GM18909 (cell line): ENCODE results near the gene SLC38A10.
A peak's percentile ranks its signal among the peaks of the same experiment; 100 is the strongest.
"Not testable (repeated sequence)": the region's sequence is repeated elsewhere in the genome, so short reads cannot be mapped to it uniquely, and the experiment has no call there.

Experiments
- ATAC-seq: cut with Tn5 transposase; IDR thresholded peaks from one replicate; pipeline ENCODE4 v1.9.1; 2021; ENCODE audit warnings: mild to moderate bottlenecking; ENCODE audit not compliant: unreplicated experiment, poor library complexity

Gene SLC38A10

DNA sequence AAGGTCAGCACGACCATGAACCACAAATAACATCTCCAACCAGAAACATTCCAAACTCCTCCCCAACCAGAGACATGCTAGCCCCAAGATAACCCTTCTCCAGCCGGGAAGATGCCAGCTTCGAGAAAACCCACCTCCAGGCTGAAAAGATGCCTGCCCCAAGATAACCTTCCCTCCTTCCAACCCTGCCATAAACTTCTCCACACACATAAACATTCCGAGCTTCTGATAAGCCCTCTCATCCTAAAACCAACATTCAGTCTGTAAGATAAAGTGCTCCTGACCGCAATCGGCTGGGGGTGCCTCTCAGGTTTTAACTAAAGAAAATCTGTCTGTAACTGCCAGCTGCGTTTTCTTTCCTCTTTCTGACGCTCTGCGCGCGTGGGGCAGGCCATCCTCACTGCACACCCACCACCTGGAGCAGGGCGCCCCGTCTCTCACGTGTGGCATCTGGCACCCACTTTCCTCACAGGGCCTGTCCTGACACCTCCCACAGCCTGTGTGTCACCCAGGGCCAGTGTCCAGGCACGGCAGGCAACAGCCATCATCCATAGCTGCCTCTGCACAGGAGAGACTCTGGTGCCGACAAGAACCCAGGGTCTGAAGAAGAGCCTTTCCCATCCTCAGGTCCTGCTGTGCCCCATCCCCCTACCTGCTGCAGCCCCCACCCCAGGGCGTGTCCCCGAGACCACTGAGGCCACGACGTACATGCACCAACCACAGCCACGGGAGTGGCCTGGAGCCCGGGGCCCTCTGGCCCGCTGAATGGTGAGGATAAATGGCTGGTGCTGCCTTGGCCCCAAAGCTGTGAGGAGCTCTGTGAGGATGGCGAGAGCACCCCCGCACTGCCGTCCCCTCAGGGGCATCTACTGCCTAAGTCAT lies 59.9 kb downstream of the SLC38A10 start:
- no peak for ATAC-seq

DNA sequence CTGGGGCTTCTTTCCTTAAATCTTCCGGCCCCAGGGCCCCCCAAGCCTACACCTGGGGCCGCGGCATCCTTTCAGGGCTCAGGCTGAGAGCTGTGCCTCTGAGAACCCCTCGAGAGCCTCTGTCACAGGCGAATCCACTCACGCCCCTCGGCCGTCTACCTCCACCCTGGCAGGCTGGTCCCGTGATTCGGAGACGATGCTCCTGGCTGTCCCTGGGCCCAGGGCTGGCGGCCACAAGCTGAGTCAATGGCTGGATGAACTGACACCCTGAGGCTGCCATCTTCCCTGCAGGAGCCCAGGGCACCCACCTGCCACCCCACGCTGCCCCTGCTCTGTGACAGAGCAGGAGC lies 60.6 kb downstream of the SLC38A10 start:
- ATAC-seq: no peak

DNA sequence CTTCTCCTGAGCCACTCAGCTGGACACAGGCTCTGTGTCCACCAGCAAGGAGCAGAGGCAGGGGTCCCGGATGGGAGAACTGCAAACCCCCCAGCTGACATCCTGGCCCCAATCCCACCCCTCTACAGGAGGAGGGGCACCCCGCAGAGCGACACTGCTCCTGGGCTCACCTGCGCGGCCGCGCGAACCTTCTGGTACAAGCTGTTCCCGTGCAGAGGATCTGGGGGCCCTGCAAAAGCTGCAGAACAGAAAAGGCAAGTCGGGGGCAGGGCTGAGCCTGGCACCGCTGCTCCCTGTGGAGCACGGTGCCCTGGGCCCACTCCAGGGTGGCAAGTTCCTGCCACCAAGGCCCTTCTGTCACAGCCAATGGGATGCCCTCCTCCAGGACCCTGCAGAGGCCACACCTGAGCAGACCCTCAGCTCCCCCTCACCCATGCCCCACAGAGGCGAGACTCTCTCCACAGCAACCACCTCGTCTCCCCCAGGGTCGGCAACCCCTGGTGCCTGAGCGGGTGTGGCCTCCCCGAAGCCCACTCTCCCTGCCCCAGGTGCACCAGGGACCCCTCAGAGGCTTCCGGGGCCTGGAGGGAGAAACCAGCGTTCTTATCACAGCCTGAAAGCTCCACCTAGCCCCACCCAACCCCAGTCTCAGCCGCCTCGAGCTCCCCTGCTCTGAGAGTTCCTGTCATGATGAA lies 61.1 kb downstream of the SLC38A10 start:
- ATAC-seq: no peak

DNA sequence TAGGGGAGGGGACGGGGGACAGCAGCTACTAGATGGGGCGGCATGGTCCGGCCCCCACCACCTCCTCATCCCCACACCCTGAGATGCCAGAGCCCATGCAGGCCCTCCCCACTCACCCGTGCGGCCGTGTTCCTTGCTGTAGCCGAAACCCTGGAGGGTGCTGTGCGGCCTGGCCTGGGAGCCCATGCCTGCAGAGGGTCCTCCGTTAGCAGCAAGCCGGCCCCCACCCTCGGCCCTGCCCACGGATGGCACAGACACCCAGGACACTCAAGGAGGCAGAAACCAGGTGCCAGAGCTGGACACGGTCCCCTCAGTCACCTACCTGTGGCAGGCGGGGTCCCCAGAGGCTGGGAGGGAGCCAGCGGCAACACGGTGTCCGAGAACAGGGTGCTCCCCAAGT lies 61.8 kb downstream of the SLC38A10 start:
- no peak for ATAC-seq

DNA sequence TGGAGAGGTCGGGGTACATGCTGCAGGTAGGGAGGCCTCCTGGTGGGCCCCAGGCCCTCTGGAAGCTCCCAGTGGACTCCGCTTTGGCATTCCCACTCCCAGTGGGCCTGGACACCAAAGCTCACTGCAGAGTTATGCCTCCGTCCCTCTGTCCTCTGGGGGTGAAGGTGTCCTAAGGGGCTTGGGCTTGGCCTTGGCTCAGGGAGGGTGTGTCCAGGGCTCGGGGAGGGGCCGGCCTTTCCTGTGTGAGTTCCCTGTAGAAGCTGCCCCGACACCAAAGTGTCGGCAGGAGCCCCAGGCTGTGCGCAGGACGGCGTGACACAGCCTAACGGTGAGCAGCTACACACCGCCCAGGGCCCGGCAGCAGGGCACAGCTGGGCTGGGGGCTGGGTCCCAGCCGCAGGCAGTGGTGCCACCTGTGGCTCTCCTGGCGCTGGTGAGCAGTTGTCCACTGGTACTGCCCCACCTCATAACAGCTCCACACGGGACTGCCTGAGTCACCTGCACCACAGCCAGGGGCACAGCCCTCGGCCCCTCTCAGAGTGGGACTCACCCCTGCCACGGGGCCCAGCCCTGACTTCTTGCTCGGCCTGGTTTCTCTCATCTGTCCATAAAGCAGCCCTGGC lies 62.4 kb downstream of the SLC38A10 start:
- no peak for ATAC-seq

DNA sequence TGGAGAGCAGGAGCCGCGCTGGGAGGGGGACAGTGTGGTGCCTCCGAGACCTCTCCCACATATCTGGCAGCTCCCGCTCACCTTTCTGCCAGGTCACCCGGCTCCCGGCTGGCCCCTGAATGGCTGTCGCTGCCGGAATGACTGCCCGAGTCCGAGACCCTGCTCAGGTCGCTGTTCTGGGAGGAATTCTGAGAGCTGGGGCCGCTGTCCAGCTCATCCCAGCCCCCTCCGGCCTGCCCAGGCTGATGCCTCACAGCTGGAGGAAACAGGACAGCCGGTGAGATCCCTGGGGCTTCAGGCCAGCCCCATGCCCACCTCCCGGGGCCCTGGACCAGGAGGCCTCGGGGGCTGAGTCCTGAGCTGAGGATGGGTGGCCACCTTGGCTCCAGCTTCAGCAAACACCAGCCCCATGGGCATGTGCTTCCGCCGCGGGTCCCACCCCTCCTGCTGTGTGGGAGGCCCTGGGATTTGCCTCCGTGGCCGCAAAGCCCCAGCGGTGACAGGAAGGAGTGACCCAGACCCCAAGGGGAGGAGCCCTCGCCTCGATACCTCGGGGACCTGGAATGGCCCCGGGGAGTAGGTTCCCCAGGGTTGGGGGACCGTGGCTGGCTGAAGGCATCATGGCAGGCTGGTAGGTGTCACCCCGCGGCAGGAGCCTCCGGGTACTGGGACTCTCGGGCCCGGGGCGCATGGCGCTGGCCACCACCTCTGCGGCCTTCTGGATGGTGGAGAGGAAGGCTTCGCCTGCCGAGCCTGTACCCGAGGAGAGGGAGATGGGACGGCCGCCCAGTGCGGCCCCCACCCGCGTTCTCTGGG lies 63.1 kb downstream of the SLC38A10 start:
- ATAC-seq: no peak

DNA sequence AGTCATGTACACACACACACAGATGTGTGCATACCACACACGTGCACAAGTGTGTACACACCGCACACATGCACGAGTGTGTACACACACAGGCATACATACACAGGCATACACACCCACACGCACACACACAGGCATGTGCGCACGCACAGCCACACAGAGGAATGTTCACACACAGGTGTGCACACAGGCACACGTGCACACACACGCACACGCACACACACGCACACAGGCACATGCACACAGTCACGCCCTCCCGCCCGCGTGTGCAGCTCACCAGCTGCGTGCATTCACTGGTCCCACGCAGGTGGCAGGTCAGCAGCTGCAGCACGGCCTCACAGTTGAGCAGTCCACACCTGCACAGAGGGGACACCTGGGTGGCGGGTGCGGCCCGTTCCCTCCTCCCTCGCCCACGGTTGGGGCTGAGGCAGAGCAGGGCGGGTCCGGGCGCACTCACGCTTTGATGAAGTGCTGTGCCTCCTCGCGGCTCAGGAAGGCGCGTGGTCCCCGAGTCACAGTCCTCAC lies 63.9 kb downstream of the SLC38A10 start:
- no peak for ATAC-seq

DNA sequence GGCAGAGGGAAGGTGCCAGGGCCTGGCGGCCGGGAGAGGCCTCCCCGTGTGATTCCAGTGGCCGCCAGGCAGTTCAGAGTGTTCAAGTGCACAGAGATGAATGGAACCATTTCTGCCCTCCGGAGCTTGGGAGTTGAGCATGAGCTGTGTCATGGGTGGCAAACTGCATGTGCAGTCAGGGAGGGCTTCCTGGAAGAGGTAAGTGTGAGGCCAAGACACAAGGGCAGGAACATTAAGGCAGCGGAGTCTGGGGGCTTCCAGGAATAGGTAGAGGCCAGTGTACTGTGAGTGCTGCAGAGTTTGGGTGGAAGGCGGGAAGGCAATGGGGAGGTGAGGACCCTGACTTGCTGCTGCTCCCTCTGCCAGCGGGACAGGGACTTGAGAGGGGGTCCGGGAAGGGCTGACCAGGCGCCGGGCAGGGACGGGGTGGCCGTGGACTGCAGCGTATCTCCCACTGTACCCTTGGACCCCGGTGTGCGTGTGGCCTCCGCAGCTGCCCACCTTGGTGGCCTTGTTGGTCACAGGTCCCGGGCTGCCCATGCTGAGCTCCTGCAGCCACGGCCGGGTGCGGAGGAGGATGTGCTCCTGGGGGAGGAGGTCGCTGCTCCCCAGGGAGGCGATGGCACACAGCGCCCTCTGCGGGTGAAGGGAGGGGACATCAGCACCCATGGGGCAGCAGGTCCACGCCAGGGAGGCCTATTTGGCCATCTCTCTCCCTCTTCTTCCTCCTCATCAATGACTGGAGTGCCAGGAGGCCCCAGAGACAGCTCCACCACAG lies 64.9 kb downstream of the SLC38A10 start:
- ATAC-seq: no peak

DNA sequence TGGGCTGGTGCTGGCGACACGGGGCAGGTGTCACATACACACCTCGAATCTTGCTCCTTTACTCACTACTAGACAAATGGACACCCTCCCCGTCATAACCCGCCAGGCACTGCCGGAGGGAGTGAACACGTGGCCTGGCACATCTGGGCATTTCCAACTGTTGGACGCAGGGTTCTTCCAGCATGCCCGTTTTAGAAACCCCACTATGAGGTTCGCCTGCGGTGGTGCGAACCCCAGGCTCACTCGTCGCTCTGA lies 65.5 kb downstream of the SLC38A10 start:
- ATAC-seq: no peak

DNA sequence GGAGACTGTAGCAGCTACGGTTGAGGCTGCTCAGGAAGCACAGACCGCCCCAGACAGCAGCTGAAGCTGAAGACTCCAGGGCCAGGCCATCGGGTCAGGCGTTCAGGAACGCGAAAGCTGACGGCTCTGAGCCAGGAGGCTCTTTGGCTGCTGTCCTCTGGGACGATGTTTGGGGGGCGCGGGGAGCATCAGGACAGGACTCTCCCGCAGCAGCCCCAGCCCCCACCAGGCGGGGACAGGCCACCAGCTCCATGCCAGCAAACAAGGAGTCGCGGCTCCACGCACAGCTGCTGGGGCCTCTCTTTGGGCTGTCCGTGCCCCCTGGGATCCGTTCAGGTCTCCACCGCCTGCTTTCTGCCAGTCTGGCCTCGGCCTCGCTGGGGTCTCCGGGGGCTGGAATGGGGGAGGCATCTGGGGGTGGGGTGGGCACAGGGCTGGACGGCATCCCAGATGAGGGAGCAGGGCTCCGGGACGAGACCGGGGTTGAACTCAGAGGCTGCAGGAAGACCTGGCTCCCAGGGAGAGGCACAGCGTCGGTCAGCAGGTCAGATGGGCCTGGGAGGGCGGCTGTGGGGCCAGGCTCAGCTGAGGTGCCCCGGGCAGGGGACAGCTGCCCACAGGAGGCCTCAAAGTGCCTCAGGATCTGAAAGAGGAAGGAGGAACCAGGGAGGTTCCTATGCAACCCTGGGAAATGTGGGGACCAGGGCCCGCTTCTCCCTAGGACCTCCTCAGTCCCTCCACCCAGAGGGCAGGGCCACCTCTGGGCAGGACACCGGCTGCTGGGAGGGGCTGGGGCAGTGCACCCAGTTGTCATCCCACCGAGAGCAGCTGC lies 66.1 kb downstream of the SLC38A10 start:
- no peak for ATAC-seq

DNA sequence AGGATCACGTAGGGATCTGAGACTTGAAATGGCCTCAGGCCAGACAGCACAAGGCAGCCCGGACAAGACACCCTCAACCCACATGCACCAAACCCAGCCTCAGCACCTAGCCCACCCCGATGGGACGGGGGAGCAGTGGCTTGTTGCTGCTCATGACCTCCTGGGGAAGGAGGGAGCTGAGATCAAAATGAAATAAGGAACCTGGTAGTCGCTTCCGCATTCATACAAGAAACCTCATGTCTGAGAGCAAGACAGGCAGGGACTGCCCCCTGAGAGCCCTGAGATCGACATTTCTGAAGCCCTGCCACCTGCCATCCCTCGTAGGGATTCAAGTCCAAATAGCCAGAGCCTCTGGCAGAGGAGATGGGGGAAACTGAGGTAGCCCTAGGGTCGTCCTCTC lies 66.7 kb downstream of the SLC38A10 start:
- ATAC-seq: no peak

DNA sequence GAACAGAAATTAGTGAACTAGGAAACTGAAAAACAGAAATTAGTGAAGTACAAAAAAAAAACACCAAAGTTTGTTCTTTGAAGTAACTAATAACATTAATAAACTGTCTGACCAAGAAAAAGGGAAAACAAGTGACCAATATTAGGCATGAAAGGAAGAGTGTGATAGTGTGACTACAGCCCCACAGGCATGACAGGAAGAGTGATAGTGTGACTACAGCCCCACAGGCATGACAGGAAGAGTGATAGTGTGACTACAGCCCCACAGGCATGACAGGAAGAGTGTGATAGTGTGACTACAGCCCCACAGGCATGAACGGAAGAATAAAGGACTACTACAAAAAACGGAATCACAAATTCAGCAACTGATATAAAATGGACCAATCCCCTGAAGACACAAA lies 67.5 kb downstream of the SLC38A10 start:
- ATAC-seq: not testable (repeated sequence)

DNA sequence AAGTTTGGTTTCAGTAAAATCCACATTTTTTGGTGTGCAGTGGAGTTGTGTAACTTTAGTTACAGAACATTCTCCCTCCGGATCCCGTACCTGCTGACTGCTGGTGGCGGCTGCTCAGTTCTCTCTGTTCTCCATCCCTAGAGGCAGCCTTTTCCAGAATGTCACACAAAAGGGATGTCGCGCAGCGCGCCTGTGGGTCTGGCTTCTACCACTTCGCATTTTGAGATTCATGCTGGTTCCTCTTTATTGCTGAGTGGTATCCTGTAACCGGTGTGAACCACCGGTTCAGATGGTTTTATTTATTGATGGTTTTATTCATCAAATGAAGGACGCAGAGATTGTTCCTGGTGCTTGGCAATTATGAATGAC lies 71.4 kb downstream of the SLC38A10 start:
- no peak for ATAC-seq

DNA sequence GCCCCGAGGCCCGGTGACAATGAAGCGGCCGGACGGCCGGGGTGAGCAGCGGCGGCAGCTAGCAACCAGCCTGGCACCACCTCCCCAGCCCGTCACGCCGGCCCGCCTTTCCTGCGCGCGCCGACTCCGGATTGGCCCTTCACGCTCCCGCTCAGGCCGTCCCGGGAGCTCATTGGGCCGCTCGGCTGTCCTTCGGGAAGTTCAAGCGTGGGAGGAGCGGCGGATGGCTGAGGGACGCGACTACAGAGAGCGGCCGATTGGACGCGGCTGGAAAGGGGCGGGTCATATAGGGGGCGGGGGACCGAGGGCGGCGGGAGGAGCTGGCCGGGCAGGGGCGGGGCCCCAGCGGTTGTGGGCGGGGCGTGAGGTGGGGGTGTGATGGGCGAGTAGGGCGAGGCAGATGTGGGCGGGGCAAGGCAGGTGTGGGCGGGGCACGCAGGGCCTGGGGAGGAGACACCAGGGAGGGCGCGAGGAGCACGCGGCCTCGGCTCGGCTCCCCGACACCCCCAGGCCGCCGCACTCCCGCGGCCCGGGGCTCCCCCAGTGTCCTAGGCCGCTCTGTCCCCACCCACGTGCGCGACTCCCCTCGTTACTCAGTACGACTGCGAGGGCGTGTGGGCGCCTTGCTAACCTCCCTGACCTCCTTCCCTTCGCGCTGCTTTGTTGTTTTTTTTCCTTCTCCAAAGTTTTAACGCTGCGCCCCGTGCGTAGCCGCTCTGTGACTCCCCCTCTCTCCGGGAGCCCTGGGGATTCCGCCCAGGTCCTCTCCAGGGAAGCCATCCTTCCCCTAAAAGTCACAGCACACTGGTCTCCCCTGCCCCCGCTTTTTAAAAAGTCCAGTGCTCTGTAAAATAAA lies 72.0 kb downstream of the SLC38A10 start, which contains the start of gene CEP131:
CEP131 (minus strand) TSS at position 60 of the 856 bp plus-strand sequence. CDS start 2,909 bp downstream, outside the sequence.
- peak; percentile 93 for ATAC-seq

DNA sequence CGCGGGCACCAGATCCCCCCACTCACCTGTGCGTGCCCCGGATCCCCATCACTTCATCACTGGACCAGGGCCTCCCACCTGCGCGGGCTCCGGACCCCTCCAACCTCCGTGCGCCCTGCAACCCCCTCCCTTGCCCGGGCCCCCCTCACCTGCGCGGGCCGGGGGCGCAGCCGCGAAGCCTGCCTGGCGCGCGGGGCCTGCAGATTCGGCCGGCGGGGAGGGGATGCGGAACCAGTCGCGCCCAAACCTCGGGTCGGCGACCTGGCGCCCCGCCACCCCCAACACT lies 72.5 kb downstream of the SLC38A10 start:
- ATAC-seq: no peak

DNA sequence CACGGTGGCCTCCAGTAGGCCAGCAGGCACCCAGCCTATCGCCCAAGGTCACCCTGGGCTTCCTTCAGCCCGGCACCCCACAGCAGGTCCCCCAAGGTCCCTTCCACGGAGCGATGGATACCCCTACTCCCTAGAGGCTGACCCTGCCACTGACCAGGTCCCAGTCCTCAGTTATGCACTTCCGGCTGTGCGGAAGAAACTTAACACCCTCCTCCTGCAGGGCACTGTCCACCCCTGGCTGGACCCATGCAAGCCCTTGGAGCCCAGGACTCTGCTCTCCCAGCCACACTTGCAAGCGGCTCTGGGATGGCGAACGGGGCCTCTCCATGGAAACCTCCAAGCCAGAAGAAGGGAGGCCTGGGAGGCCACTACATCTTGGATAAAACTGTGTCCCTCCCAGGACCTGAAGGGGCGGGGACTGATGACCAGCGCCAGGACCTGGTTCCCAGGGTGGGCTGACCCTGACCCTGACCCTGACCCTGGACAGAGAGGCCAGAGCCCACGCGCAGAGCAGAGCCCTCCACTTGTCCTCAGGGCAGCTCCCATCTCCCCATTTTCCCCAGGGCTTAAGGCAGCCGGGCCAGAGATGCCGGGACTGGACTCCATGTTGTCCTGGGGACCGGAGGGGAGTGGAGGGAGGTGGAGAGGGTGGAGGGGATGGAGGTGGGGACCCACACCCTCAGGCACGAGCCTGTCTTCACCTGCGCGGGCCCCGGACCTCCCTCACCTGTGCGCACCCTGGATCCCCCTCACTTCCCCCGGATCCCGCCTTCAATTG lies 73.1 kb downstream of the SLC38A10 start:
- no peak for ATAC-seq

DNA sequence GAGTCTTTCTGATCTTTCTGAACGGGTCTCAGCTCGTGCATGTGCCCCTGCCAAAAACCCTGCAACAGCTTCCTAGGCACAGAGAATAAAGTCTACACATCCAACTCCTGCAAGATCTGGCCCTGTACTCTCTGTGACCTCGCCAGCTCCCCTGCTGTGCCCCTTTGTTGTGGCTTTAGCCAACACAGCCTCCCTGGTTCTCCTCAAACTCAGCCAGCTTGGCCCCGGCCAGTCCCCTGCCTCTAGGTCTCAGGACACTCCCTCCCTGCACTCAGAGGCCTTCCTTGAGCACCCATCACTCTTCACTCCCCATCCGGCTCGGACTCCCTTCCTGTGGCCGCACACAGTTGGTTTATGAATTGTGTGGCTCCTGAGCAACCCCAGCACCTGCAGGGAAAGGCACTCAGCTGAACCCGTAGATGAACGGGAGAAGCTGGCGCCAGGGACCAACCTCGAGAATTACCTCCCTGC lies 73.7 kb downstream of the SLC38A10 start:
- no peak for ATAC-seq
